Activated naive CD4-positive, alpha-beta T cell treated with anti-CD3 and anti-CD28 coated beads, Interleukin-2, amount 50 U/mL, for 16 hours (primary cell): ENCODE results near the gene CTSV.
"Not testable (repeated sequence)": the region's sequence is repeated elsewhere in the genome, so short reads cannot be mapped to it uniquely, and the experiment has no call there.

Experiments used
- DNase-seq: peaks from one replicate; pipeline ENCODE4 v3.0.0-alpha.2; 2020

Gene CTSV

DNA sequence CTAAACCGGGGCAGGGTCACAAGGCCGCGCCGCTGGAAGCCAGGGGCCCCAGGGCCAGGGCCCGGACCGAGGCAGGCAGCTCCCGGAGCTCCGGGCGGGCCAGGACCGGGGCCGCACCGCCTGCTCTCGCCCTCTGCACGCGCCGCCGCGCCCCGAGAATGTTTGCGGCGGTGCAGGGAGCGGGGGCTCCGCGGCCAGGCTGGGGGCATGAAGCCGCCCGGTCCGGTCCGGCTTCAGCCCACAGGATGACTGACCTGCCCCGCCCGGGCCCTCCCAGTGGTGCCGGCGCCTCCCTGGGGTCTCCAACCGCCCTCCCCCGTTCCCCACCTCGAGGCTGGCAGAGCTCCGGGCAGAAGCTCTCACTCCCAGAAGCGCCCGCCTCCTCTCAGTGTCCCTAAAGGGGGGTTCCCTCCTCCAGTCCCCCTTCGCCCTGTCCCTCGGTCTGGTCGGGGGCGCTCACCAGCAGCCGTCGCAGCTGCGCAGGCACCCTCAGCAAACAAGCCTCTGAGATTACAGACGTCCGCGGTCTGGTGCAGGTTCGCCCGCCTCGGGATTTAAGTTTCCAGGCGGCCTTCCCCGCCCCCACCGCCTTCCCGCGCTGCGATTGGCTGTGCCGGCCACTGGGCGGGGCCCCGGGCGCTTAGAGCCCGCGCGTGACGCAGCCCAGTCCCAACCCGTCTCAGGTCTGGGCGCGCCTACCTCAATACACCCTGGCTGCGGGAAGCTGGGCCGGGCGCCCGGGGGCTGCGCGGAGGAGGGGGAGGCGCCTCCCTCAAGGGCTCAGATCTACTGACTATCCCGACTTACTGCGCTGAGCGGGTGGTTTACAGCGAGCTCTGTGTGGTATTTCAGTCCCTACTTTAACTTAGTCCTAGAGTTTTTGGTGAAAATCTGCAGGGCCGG, at the start of gene CTSV:
CTSV (minus strand) TSS at position 532 of the 903 bp plus-strand sequence. CDS start 1,099 bp downstream, outside the sequence.
- peak; percentile 81 for DNase-seq

DNA sequence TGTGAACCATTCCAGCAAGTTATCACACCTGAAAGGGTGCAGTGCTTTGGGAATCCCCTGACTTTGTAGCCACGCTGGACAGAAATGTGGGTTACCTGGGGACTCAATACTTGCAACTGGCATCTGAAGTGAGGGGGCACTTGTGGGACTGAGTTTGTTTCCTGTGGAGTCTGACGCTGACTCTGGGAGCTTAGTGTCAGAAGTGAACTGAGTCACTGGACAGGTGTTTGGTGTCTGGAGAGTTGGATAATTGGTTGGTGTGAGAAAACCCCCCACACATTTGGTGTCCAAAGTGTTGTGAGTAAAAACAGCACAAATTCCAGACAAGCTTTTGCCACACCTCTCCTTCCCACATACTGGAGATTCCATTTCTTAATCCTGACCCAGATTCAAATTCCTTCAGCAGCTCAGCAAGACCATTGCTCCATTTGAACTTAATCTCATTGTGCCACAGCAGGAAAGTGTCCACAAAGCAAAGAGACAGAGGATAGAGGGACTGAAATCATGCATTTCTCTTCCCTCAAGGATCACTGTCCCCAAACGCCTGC, 48.8 kb upstream of the CTSV start:
- DNase-seq: not testable (repeated sequence)

GRCh38 chr9:97084562-97084991, 45.6 kb upstream of the CTSV start:
- DNase-seq: not testable (repeated sequence)

DNA sequence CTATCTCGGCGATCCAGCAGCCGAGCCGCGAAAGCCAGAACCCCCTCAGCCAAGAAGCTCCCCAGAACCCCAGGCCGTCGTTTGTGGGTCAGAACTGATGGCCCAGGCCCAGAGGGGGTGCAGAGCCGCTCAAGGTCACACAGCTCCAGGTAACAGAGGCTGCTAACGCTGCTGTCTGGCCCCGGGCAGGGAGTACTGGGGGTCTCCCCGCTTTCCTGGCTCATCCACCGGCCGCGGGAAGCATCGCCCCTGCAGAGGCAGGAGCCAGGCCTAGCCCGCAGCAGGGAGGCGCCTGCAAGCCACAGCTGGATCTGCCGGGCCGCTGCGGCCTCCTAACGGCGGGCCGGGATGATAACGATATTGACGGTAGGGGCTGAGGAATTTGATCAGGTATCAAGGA, 39.4 kb upstream of the CTSV start:
- no peak for DNase-seq

DNA sequence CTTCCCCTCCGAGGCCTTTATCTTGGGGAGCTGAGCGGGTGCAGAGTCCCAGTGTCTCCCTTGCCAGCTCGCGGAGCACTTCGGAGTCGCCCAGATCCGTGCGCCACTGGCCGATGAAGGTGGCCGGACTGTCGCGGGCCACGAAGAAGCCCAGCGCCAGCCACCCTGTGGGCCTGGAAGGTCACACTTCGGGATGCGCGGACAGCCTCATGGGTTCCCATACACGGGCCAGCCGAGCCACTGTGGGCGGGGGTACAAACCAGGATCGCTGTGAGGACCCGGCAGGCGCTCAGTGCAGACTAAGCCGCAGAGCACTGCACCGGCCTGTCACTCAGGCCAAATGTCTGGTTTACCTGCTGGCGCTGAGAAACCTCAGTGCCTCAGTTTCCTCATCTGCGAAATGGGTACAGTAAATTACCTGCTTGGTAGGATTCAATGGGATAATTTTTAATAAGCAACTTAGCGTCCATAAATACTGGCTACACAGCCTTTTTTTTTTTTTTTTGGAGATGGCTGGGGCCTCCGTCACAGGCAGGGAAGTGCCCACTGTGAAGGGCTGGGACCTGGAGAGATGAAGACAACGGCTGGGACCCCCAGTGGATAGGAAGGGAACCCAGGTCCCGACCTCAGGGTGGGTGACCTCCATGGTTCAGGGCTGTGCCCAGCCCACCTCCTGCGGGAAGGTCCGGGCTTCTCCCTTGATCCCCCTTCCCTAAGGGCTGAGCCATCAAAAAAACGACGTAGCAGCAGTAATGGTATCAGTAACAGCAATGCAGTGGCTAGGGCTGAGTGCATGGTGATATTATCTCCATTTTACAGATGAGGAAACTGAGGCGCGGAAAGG, 38.7 kb upstream of the CTSV start:
- DNase-seq: no peak

DNA sequence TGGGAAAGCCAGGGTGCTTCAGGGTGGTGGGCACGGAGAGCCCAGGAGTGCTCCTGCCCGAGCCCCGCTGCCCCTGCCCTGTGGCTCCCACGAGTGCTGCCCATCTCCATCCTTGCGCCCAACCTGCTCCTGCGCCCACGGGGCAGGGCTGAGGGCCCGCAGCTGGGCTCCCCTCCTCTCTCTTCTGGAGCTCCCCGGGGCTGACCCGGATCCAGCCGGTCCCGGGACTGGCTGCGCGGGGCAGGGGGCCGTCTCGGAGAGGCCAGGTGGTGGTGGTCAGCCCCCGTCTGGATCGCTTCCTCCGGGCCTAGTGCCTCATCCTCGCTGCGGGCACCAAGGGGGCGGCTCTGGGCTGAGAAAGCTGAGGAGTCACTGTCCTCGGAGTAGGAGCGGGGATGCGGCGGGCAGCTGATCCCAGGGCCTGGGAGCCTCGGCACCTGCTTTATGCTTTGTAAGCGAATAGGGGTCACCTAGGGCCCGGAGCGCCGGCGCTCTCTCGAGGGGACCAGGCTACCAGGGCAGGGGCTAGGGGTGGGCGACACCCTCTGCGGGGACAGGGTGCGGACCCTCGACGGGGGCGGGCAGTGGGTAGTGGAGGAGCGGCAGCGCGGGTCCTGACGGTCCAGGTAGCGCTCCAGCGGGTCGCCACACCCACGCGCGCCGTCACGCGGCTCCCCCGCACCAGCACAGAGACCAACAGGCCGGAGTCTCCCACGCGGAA, 37.9 kb upstream of the CTSV start:
- not testable (repeated sequence) for DNase-seq

GRCh38 chr9:97076238-97076637, 37.3 kb upstream of the CTSV start:
- no peak for DNase-seq

GRCh38 chr9:97075289-97075985, 36.5 kb upstream of the CTSV start:
- no peak for DNase-seq

DNA sequence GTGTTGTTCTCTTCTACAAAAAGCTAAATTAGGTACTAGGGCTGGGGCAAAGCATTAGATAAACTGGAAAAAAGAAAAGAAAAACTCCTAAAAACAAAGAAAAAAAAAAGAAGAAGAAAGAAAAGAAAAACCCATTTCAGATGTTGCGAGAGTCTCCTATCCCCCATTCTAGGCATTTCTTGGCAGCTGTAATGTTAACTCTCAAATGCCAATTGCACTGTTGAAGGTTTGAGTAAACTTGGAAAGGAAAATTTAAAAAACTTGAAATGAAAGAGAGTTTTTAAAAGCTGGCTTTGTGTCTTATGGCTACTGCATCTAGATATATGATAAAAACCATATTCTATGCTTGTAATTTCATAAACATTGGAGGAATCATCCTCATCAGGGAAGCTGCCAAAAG, 34.6 kb upstream of the CTSV start:
- DNase-seq: no peak

DNA sequence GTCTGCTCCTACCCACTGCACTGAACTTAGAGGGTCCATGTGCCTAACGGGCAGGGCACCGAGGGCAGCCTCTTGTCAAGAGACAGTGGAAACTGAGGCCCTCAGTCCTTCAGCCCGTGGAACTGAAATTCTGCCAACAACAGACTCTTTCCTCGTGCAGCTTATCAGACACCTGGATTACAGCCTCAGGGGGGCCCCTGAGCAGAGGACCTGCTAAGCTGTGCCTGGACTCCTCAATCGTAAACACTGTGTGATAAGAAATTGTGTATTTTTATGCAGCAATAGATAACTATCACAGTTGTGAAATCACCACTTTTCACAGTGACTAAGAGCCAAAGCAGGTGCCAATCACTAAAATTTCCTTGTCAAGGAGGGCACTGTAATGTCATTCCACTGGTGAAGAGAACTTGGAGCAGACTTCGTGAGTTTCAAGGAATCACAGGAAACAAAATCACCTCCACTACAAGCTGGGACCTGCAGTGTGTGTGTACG, 33.4 kb upstream of the CTSV start:
- no peak for DNase-seq

GRCh38 chr9:97070325-97070724, 31.4 kb upstream of the CTSV start:
- not testable (repeated sequence) for DNase-seq

- no peak for DNase-seq
These were observed 28.5 kb upstream of the CTSV start for GRCh38 chr9:97067490-97067889.

DNA sequence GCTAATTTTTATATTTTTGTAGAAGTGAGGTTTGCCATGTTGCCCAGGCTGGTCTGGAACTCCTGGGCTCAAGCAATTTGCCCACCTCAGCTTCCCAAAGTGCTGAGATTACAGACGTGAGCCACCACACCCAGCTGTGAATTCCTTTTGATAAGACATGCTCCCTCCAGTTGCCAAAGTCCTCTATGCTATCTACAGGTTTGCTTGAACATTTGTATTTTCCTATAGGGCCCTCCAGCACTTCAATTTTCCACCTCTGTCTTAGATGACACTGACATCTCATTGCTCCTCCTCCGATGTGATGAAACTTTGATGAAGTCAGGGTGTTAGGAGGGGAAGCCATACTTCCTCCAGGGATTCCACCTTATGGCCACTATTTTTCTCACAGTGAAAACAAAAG, 25.2 kb upstream of the CTSV start:
- DNase-seq: no peak

- DNase-seq: no peak
These were observed 21.9 kb upstream of the CTSV start for GRCh38 chr9:97060796-97061195.

- DNase-seq: no peak
These were observed 20.7 kb upstream of the CTSV start for GRCh38 chr9:97059626-97060025.

GRCh38 chr9:97057651-97058050, 18.7 kb upstream of the CTSV start:
- DNase-seq: no peak

DNA sequence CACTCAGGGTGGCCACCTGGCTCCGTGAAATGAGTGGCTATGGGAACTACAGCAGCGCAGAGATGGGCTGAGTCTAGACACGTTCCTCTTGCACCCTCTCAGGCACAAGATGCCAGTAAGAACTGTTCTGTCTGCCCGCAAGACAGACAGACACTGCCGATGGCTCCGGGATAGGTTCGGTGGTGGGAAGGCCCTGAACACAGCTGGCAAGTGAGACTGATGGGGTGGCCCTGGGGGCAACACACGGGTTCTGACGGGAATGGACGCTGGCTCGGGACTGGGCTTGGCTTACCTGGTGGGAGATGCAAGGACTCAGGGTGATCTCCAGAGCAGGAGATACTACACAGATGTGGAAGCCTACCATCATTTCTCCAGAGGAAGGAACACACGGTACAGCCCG, 16.9 kb upstream of the CTSV start:
- not testable (repeated sequence) for DNase-seq

- no peak for DNase-seq
These were observed 14.8 kb upstream of the CTSV start for GRCh38 chr9:97053717-97054116.

DNA sequence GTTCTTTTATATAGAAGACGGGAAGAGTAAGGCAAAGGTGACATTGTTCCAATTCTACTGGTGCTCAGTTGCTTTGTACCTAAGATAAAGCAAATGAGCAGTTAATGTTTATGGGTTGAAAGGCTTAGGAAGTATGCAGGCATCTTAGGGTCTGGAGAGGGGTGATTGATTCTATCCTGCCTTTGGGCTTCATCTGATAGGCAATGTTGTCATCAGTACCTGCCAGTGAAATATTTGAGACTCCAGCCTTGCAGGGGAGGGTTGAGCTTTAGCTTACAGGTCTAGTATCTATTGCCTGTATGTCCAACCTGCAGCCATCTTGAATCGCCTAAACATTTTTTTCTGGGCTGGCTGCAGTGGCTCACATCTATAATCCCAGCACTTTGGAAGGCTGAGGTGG, 13.8 kb upstream of the CTSV start:
- DNase-seq: no peak

DNA sequence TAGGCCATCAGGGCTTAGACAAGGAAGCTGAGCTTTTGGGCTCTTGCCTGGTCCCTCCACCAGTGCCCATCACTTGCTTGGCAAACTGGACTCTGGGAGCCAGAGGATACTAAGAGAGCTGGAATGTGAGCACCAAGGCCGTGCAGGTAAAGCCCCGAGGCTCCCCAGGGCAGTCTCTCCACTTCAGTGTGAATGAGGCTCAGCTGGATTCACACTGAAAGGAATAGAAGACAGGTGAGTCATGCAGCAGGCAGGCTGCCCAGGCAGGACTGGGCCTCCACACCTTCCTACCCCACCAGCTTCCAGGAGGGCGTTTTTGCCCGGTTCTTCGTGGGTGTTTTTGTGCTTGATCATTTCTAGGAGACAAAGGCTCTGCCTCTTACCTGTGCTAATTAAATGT, 7.3 kb upstream of the CTSV start:
- no peak for DNase-seq

DNA sequence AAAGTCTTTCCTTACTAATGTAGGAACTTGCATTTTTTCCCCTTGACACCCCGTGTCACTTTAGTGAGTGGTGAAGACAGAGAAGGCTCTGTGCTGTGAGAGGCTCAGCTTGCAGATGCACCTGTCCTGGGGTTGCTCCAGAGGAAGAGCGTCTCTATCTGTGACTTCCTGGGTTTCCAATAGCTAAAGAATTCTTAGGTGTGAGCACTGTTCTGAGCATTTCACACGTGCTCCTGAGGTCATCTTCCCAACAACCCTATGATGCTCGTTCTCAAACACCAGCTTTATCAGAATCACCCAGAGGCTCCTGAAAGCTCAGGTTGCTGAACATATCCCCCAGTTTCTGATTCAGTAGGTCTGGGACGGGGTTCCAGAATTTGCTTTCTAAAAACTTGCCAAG, 6.4 kb upstream of the CTSV start:
- DNase-seq: no peak

GRCh38 chr9:97041898-97042297, 3.0 kb upstream of the CTSV start:
- no peak for DNase-seq
